Fibroblast of villous mesenchyme (primary cell): ENCODE data around the gene FKRP. TPM values are rescaled to one million over a fixed set of nuclear protein-coding genes. Genes with fewer than 3 reads are reported as not detected.

Source experiments
- DNase-seq: peaks from one replicate; pipeline ENCODE4 v3.0.0-alpha.2; 2010; ENCODE audit warnings: low read depth
- H3K4me3 ChIP-seq: 2 replicates; pipeline ENCODE4 v1.5.1; 2011; ENCODE audit warnings: low read depth, mild to moderate bottlenecking, low read length
- total RNA-seq: library from RNA; depleted of rRNA; stranded (reverse); fragments of >200 nt; gene quantifications from 2 replicates; pipeline ENCODE4 v1.2.3, GENCODE V29; 2012
- TF ChIP-seq, protein P1 (sequence below): IDR thresholded peaks from 2 replicates; pipeline ENCODE4 v1.5.1; 2012; ENCODE audit warnings: low read depth, mild to moderate bottlenecking, low read length; ENCODE audit not compliant: insufficient read depth

Gene FKRP
- total RNA-seq, 1 donor, result 18.1 TPM

- TF ChIP-seq, protein P1, sequence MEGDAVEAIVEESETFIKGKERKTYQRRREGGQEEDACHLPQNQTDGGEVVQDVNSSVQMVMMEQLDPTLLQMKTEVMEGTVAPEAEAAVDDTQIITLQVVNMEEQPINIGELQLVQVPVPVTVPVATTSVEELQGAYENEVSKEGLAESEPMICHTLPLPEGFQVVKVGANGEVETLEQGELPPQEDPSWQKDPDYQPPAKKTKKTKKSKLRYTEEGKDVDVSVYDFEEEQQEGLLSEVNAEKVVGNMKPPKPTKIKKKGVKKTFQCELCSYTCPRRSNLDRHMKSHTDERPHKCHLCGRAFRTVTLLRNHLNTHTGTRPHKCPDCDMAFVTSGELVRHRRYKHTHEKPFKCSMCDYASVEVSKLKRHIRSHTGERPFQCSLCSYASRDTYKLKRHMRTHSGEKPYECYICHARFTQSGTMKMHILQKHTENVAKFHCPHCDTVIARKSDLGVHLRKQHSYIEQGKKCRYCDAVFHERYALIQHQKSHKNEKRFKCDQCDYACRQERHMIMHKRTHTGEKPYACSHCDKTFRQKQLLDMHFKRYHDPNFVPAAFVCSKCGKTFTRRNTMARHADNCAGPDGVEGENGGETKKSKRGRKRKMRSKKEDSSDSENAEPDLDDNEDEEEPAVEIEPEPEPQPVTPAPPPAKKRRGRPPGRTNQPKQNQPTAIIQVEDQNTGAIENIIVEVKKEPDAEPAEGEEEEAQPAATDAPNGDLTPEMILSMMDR, result no peak
- H3K4me3 ChIP-seq, result no peak overlapping the region
- no peak for DNase-seq
Measured at GRCh38 chr19:46739290-46739771, 6.5 kb upstream of the FKRP start.

DNA sequence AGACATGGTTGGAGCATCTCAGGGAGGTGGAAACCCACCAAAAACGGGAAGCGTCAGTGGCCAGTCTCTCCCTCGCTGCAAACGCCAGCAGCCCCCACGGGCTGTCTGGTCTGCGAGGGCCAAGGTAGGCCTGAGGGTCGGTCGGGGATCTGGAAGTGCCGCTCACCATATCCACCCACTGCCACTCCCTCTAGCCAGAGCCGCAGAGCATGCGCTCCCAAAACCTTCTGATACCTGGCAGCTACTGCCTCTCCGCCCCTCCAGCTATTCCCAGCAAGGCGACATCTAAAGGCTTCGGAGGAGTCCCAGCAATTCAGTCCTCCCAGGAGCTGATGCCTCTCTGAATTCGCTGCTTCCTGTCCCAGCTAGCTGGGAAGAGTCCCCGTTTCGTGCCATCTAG lies 4.4 kb upstream of the FKRP start:
- TF ChIP-seq, protein P1, result no peak
- H3K4me3 ChIP-seq, result no peak overlapping the region
- DNase-seq, result no peak

- DNase-seq, result no peak
- no peak overlapping the region for H3K4me3 ChIP-seq
- TF ChIP-seq, protein P1, result no peak
Measured at GRCh38 chr19:46742926-46743480, 2.9 kb upstream of the FKRP start.

DNA sequence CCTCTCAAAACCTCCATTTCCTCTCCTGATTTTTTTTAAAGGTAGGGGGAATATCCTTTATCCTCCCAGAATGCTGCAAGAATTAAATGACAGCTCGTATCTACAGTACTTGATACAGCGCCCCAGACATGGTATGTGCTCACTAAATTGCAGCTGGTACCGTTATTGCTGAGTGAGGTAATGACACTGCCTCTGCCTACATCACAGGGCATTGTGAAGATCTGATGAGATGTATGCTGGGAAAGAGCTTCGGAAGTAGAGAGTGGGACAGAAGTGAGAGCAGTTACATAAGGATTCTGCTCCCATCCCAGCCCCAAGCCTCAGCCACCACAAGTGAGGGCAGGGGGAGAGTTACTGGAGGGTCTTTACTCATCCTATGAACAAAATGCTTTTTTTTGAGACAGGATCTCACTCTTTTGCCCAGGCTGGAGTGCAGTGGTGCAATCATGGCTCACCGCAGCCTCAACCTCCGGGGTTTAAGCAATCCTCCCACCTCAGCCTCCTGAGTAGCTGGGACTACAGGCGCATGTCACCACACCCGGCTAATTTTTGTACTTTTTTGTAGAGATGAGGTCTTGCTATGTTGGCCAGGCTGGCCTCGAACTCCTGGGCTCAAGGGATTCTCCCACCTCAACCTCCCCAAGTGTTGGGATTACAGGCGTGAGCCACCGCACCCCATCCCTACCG lies 1.7 kb upstream of the FKRP start:
- H3K4me3 ChIP-seq, result peak overlapping the region; percentile 86
- DNase-seq, result no peak
- TF ChIP-seq, protein P1, result no peak

DNA sequence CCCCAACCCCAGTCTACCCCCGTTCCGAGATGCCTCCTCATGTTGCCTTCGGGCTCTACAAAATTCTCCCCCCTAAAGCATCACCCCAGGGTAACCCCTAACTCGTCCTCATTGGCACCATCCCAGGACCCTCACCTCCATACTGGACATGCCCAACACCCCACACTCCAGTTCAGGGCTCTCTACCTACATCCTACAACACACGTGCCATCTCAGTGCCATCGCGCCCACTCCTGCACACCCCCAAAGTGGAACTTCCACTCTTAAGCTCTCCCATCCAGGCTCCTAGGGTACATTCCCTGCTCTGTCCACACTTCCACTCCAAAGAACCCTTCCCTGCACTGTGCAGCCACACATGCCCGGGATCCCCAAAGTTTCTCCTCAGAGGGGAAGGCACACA lies 827 bp upstream of the FKRP start:
- no peak for DNase-seq
- TF ChIP-seq, protein P1, result no peak
- peak overlapping the region; percentile 86 for H3K4me3 ChIP-seq

GRCh38 chr19:46746281-46747057 lies 612 bp downstream of the FKRP start, which contains the start of gene STRN4:
Gene STRN4, minus strand, starts transcription at chr19:46746450. Its CDS starts 20 bp downstream, at chr19:46746430.
- peak within 1 kb of the TSS; percentile 86 for H3K4me3 ChIP-seq
- TF ChIP-seq, protein P1, result no peak
- DNase-seq, result peak; percentile 36
